Liver (tissue), 3 donors: ENCODE measurements around the gene SH3BP5.

Experiments
- EGR1 ChIP-seq, 2 donors: IDR thresholded peaks; 2 replicates each; pipeline ENCODE4 v1.6.1; 2016 to 2018; ENCODE audit warnings: antibody characterized with exemption in 2 of 2, low read depth in 2 of 2
- JUND ChIP-seq, 2 donors: IDR thresholded peaks; 2 replicates each; pipeline ENCODE4 v1.6.1; 2016; ENCODE audit warnings: antibody characterized with exemption in 2 of 2
- RAD21 ChIP-seq, 2 donors: IDR thresholded peaks; 2 replicates each; pipeline ENCODE4 v1.6.1; 2016; ENCODE audit warnings: antibody characterized with exemption in 2 of 2, mild to moderate bottlenecking in 2 of 2
- SP1 ChIP-seq: IDR thresholded peaks from 2 replicates; pipeline ENCODE4 v1.6.1; 2018; ENCODE audit warnings: antibody characterized with exemption, mild to moderate bottlenecking
- TAF1 ChIP-seq: conservative IDR thresholded peaks from 2 replicates; pipeline ENCODE4 v1.6.1; 2016; ENCODE audit warnings: antibody characterized with exemption, mild to moderate bottlenecking
- YY1 ChIP-seq: IDR thresholded peaks from 2 replicates; pipeline ENCODE4 v1.6.1; 2016; ENCODE audit warnings: antibody characterized with exemption, mild to moderate bottlenecking
- TF ChIP-seq, protein P1 (sequence below): fragments of 150-350 bp; IDR thresholded peaks from 2 replicates; pipeline ENCODE4 v1.5.1; 2017; ENCODE audit warnings: improper control_type of control experiment, low read depth, low read length; ENCODE audit not compliant: missing input control
- TF ChIP-seq, protein P2 (sequence below): IDR thresholded peaks from 2 replicates; pipeline ENCODE4 v1.6.1; 2016; ENCODE audit warnings: antibody characterized with exemption
- TF ChIP-seq, protein P3 (sequence below): IDR thresholded peaks from 2 replicates; pipeline ENCODE4 v1.6.1; 2016; ENCODE audit warnings: antibody characterized with exemption
- TF ChIP-seq, protein P4 (sequence below): IDR thresholded peaks from 2 replicates; pipeline ENCODE4 v1.6.1; 2016; ENCODE audit warnings: antibody characterized with exemption
- TF ChIP-seq, protein P5 (sequence below): IDR thresholded peaks from 2 replicates; pipeline ENCODE4 v1.6.1; 2016; ENCODE audit warnings: antibody characterized with exemption, mild to moderate bottlenecking
- donor health status: healthy.
- donor health status: healthy.

DNA sequence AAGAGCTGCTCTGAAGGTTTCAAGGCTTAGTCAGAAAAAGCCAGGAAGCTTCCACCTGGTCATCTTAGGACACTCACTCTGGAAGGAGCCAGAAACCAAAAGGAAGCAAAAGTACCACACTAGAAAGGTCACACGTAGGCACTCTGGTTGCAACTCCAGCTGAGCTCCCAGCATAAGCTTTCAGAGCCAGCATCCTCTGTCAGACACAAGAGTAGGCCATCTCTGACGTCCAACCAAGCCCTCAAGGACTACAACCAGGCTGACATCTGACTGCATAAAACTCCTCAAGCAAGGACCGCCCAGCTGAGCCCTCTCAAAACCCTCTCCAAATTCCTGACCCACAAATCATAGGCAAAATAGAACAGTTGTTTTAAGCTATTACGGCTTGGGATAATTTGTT lies 12.8 kb downstream of the SH3BP5 start:
- TF ChIP-seq, protein P1, sequence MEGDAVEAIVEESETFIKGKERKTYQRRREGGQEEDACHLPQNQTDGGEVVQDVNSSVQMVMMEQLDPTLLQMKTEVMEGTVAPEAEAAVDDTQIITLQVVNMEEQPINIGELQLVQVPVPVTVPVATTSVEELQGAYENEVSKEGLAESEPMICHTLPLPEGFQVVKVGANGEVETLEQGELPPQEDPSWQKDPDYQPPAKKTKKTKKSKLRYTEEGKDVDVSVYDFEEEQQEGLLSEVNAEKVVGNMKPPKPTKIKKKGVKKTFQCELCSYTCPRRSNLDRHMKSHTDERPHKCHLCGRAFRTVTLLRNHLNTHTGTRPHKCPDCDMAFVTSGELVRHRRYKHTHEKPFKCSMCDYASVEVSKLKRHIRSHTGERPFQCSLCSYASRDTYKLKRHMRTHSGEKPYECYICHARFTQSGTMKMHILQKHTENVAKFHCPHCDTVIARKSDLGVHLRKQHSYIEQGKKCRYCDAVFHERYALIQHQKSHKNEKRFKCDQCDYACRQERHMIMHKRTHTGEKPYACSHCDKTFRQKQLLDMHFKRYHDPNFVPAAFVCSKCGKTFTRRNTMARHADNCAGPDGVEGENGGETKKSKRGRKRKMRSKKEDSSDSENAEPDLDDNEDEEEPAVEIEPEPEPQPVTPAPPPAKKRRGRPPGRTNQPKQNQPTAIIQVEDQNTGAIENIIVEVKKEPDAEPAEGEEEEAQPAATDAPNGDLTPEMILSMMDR = no peak
- no peak for TF ChIP-seq EGR1 (IDR thresholded peaks at IDR 0.05; ENCODE audit: low read depth in 2 of 2)
- TF ChIP-seq, protein P2, sequence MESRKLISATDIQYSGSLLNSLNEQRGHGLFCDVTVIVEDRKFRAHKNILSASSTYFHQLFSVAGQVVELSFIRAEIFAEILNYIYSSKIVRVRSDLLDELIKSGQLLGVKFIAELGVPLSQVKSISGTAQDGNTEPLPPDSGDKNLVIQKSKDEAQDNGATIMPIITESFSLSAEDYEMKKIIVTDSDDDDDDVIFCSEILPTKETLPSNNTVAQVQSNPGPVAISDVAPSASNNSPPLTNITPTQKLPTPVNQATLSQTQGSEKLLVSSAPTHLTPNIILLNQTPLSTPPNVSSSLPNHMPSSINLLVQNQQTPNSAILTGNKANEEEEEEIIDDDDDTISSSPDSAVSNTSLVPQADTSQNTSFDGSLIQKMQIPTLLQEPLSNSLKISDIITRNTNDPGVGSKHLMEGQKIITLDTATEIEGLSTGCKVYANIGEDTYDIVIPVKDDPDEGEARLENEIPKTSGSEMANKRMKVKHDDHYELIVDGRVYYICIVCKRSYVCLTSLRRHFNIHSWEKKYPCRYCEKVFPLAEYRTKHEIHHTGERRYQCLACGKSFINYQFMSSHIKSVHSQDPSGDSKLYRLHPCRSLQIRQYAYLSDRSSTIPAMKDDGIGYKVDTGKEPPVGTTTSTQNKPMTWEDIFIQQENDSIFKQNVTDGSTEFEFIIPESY = no peak
- TF ChIP-seq, protein P3, sequence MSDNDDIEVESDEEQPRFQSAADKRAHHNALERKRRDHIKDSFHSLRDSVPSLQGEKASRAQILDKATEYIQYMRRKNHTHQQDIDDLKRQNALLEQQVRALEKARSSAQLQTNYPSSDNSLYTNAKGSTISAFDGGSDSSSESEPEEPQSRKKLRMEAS = no peak
- no peak for TF ChIP-seq SP1
- TF ChIP-seq JUND (IDR thresholded peaks at IDR 0.05) = no peak
- TF ChIP-seq, protein P4, sequence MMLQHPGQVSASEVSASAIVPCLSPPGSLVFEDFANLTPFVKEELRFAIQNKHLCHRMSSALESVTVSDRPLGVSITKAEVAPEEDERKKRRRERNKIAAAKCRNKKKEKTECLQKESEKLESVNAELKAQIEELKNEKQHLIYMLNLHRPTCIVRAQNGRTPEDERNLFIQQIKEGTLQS = no peak
- TF ChIP-seq YY1 = no peak
- no peak for TF ChIP-seq TAF1
- TF ChIP-seq RAD21 (IDR thresholded peaks at IDR 0.05) = no peak
- TF ChIP-seq, protein P5, sequence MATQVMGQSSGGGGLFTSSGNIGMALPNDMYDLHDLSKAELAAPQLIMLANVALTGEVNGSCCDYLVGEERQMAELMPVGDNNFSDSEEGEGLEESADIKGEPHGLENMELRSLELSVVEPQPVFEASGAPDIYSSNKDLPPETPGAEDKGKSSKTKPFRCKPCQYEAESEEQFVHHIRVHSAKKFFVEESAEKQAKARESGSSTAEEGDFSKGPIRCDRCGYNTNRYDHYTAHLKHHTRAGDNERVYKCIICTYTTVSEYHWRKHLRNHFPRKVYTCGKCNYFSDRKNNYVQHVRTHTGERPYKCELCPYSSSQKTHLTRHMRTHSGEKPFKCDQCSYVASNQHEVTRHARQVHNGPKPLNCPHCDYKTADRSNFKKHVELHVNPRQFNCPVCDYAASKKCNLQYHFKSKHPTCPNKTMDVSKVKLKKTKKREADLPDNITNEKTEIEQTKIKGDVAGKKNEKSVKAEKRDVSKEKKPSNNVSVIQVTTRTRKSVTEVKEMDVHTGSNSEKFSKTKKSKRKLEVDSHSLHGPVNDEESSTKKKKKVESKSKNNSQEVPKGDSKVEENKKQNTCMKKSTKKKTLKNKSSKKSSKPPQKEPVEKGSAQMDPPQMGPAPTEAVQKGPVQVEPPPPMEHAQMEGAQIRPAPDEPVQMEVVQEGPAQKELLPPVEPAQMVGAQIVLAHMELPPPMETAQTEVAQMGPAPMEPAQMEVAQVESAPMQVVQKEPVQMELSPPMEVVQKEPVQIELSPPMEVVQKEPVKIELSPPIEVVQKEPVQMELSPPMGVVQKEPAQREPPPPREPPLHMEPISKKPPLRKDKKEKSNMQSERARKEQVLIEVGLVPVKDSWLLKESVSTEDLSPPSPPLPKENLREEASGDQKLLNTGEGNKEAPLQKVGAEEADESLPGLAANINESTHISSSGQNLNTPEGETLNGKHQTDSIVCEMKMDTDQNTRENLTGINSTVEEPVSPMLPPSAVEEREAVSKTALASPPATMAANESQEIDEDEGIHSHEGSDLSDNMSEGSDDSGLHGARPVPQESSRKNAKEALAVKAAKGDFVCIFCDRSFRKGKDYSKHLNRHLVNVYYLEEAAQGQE = no peak
